ENCODE results near the gene MGAT4A.

MGAT4A gene

DNA sequence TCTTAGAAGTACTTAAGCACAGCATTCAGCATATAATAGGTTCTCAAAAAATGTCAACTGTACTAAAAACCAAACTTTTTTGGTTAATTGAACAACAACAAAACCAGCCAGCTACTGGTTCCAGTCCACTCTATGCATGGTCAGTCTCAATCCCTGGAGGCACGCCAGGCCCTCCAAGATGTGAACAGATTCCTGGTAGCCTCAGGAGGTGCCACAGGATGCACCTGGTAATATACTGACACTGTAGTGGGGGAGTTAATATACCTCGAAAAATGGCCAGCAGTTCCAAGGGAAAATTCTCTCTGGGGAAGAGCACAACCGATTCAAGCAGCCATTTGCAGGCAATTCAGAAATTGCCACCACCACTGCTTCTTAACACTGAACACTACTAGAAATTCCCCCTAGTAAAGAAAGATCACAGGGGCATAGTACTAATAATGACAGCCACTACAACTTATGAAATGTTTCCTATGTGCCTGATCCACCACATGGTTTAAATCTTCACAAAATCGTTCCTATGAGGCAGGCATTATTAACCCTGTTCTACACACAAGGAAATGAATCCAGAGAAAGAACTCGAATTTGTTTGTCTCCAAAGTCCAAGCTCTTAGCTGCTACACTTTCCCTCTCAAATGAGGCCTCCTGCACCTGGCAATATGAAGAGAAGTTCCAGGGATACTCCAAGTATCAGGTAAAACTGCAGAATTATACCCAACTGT lies 3.4 kb downstream of the MGAT4A start:
- no peaks in the 10 kb centered on the region for H3K27me3 Mint-ChIP-seq
- H3K4me1 Mint-ChIP-seq = peaks cover 72% of the 10 kb centered on the region
- no peaks in the 10 kb centered on the region for H3K9me3 Mint-ChIP-seq
- peak overlapping the region; percentile 91 for H3K27ac Mint-ChIP-seq
- H3K4me3 Mint-ChIP-seq = peak overlapping the region; percentile 74
- peaks cover 9% of the 10 kb centered on the region for H3K36me3 Mint-ChIP-seq

DNA sequence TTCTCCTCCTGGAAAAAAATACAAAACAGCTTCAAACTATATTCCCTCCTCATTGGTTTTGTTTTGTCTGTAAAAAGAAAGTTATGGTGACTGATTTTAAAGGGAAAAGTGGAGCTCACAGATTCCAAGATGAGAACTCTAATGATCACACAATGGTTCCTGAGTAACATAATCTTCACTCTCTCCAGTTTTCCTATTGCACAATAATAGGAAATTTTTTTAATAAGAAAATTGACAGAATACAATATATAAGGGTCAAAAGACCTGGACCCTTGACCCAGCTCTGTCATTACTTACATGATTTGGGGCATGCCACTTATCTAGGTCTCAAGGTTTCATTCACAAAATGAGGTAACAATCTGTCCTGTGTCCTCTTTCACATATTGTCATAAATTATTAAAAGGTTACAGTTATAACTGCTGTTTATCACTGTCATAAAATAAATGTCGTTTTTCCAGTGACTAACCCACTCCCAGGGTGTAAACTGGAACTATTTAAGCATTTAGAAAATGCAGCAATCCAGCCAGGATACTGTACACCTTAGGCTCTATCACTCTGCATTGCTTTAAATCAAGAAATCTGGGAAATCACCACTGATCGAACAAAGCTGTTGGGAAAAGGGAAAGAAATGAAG lies 4.1 kb downstream of the MGAT4A start:
- no peaks in the 10 kb centered on the region for H3K27me3 Mint-ChIP-seq
- H3K9me3 Mint-ChIP-seq = no peaks in the 10 kb centered on the region
- H3K36me3 Mint-ChIP-seq = peaks cover 11% of the 10 kb centered on the region

GRCh38 chr2:98726205-98726604 lies 4.7 kb downstream of the MGAT4A start:
- Mint-ChIP-seq H3K4me3 (peak overlapping the region; percentile 74), H3K4me1 (peaks cover 64% of the 10 kb centered on the region), H3K27me3 (no peaks in the 10 kb centered on the region), H3K27ac (peak overlapping the region; percentile 91), H3K36me3 (peaks cover 15% of the 10 kb centered on the region), H3K9me3 (no peaks in the 10 kb centered on the region)

More for the DNA sequence above, 4.1 kb downstream of the MGAT4A start:
- H3K4me1 Mint-ChIP-seq = peaks cover 66% of the 10 kb centered on the region
- H3K27ac Mint-ChIP-seq = peak overlapping the region; percentile 91
- H3K4me3 Mint-ChIP-seq = peak overlapping the region; percentile 74

GRCh38 chr2:98720286-98720685 lies 10.6 kb downstream of the MGAT4A start:
- Mint-ChIP-seq H3K27me3 (no peaks in the 10 kb centered on the region), H3K27ac (no peak overlapping the region), H3K36me3 (peaks cover 38% of the 10 kb centered on the region), H3K9me3 (no peaks in the 10 kb centered on the region), H3K4me3 (no peak overlapping the region), H3K4me1 (peaks cover 70% of the 10 kb centered on the region)

GRCh38 chr2:98717621-98718020 lies 13.3 kb downstream of the MGAT4A start:
- Mint-ChIP-seq H3K36me3 (peaks cover 31% of the 10 kb centered on the region), H3K27me3 (no peaks in the 10 kb centered on the region)

GRCh38 chr2:98716786-98717185 lies 14.1 kb downstream of the MGAT4A start:
- Mint-ChIP-seq H3K4me3 (peak overlapping the region; percentile 42), H3K4me1 (peaks cover 75% of the 10 kb centered on the region), H3K36me3 (peaks cover 30% of the 10 kb centered on the region), H3K9me3 (no peaks in the 10 kb centered on the region), H3K27ac (peak overlapping the region; percentile 96), H3K27me3 (no peaks in the 10 kb centered on the region)

More at GRCh38 chr2:98717621-98718020, 13.3 kb downstream of the MGAT4A start:
- H3K9me3 Mint-ChIP-seq = no peaks in the 10 kb centered on the region
- peaks cover 69% of the 10 kb centered on the region for H3K4me1 Mint-ChIP-seq
- H3K27ac Mint-ChIP-seq = peak overlapping the region; percentile 80
- H3K4me3 Mint-ChIP-seq = peak overlapping the region; percentile 12

DNA sequence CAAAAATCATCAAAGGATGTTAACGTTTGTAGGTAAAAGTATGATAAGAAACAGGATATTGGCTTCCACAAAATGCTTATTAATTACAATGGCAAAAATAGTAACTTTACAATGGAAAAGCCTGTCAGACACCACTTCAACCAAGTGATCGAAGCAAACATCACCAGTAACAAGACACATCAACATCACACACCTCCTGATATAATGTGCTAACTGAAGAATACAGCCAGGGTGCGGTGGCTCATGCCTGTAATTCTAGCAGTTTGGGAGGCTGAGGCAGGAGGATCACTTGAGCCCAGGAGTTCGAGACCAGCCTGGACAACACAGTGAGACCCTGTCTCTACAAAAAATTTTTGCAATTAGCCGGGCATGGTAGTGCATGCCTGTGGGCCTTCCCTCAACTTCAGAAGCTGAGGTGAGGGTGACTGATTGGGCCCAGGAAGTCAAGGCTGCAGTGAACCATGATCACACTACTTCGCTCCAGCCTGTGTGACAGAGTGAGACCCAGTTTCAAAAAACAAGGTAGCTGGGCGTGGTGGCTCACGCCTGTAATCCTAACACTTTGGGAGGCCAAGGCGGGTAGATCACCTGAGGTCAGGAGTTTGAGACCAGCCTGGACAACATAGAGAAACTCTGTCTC lies 15.0 kb downstream of the MGAT4A start:
- peak overlapping the region; percentile 96 for H3K27ac Mint-ChIP-seq
- H3K36me3 Mint-ChIP-seq = peaks cover 25% of the 10 kb centered on the region
- no peaks in the 10 kb centered on the region for H3K9me3 Mint-ChIP-seq
- peak overlapping the region; percentile 76 for H3K4me3 Mint-ChIP-seq
- peaks cover 84% of the 10 kb centered on the region for H3K4me1 Mint-ChIP-seq
- no peaks in the 10 kb centered on the region for H3K27me3 Mint-ChIP-seq

GRCh38 chr2:98713332-98714015 lies 17.5 kb downstream of the MGAT4A start:
- peak overlapping the region; percentile 49 for H3K4me3 Mint-ChIP-seq
- peaks cover 94% of the 10 kb centered on the region for H3K4me1 Mint-ChIP-seq
- peak overlapping the region; percentile 89 for H3K27ac Mint-ChIP-seq
- H3K9me3 Mint-ChIP-seq = no peaks in the 10 kb centered on the region
- H3K36me3 Mint-ChIP-seq = peaks cover 7% of the 10 kb centered on the region
- H3K27me3 Mint-ChIP-seq = no peaks in the 10 kb centered on the region

DNA sequence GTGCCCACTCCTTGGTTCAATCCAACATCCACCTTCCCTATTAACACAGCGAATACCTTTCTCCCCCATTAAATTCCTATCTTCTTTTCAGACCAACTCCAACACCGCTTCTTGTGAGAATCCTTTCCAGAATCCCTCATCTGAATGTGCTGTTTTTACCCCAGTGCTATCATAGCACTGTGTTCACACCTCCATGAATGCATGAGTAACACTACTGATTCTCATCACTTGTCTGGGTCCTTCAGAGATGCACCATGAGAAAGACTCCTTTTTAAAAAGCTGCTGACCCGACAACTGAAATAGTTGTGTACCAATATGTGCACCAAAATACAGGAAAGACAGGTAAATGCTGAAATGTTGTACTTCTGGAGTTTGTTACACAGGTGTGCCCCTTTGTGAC lies 18.8 kb downstream of the MGAT4A start:
- H3K4me3 Mint-ChIP-seq = peak overlapping the region; percentile 79
- H3K36me3 Mint-ChIP-seq = peaks cover 7% of the 10 kb centered on the region
- H3K4me1 Mint-ChIP-seq = peaks cover 94% of the 10 kb centered on the region
- H3K27me3 Mint-ChIP-seq = no peaks in the 10 kb centered on the region
- no peaks in the 10 kb centered on the region for H3K9me3 Mint-ChIP-seq
- H3K27ac Mint-ChIP-seq = peak overlapping the region; percentile 96

GRCh38 chr2:98711506-98711905 lies 19.4 kb downstream of the MGAT4A start:
- Mint-ChIP-seq H3K9me3 (no peaks in the 10 kb centered on the region), H3K4me3 (peak overlapping the region; percentile 79), H3K27ac (peak overlapping the region; percentile 47), H3K27me3 (no peaks in the 10 kb centered on the region), H3K36me3 (peaks cover 5% of the 10 kb centered on the region), H3K4me1 (peaks cover 94% of the 10 kb centered on the region)

GRCh38 chr2:98710734-98711133 lies 20.2 kb downstream of the MGAT4A start:
- H3K9me3 Mint-ChIP-seq = no peaks in the 10 kb centered on the region
- H3K27me3 Mint-ChIP-seq = no peaks in the 10 kb centered on the region
- H3K4me3 Mint-ChIP-seq = peak overlapping the region; percentile 81
- peaks cover 5% of the 10 kb centered on the region for H3K36me3 Mint-ChIP-seq
- peak overlapping the region; percentile 90 for H3K27ac Mint-ChIP-seq
- H3K4me1 Mint-ChIP-seq = peaks cover 94% of the 10 kb centered on the region

- Mint-ChIP-seq H3K27ac (peak overlapping the region; percentile 94), H3K36me3 (peaks cover 3% of the 10 kb centered on the region), H3K9me3 (no peaks in the 10 kb centered on the region), H3K27me3 (no peaks in the 10 kb centered on the region), H3K4me1 (peaks cover 92% of the 10 kb centered on the region), H3K4me3 (peak overlapping the region; percentile 71)
Observed at GRCh38 chr2:98709535-98709934, 21.4 kb downstream of the MGAT4A start.

GRCh38 chr2:98708396-98709186 lies 22.3 kb downstream of the MGAT4A start:
- peak overlapping the region; percentile 63 for H3K4me3 Mint-ChIP-seq
- peaks cover 90% of the 10 kb centered on the region for H3K4me1 Mint-ChIP-seq
- H3K27me3 Mint-ChIP-seq = no peaks in the 10 kb centered on the region
- peaks cover 3% of the 10 kb centered on the region for H3K36me3 Mint-ChIP-seq
- peak overlapping the region; percentile 94 for H3K27ac Mint-ChIP-seq
- H3K9me3 Mint-ChIP-seq = no peaks in the 10 kb centered on the region

- Mint-ChIP-seq H3K9me3 (no peaks in the 10 kb centered on the region), H3K4me3 (no peak overlapping the region), H3K27me3 (no peaks in the 10 kb centered on the region), H3K27ac (peak overlapping the region; percentile 61), H3K4me1 (peaks cover 92% of the 10 kb centered on the region), H3K36me3 (no peaks in the 10 kb centered on the region)
Observed at GRCh38 chr2:98706591-98706990, 24.3 kb downstream of the MGAT4A start.

DNA sequence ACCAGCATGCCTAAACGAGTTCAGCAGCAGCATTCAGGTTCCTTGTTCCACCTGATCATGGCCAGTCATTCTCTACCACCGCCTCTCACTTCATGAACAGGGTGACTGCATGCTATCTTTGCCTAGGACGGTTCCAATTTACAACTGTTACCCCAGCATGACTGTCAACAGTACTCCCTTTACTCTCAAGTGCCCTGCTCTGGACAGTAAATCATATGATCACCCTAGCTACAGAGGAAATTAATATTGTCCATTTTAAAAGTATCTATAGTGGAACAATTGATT lies 25.7 kb downstream of the MGAT4A start:
- no peaks in the 10 kb centered on the region for H3K36me3 Mint-ChIP-seq
- H3K4me1 Mint-ChIP-seq = peaks cover 87% of the 10 kb centered on the region
- H3K4me3 Mint-ChIP-seq = peak overlapping the region; percentile 2
- no peaks in the 10 kb centered on the region for H3K9me3 Mint-ChIP-seq
- H3K27ac Mint-ChIP-seq = peak overlapping the region; percentile 24
- no peaks in the 10 kb centered on the region for H3K27me3 Mint-ChIP-seq

Measured in activated naive CD4-positive, alpha-beta T cell treated with anti-CD3 and anti-CD28 coated beads, Interleukin-2, amount 50 U/mL, for 24 hours (primary cell).